Anterior cingulate cortex (tissue), 58 donors: ENCODE results near the gene TBC1D7.
A peak's percentile ranks its signal among the peaks of the same experiment; 100 is the strongest.
"Not testable (repeated sequence)": the region's sequence is repeated elsewhere in the genome, so short reads cannot be mapped to it uniquely, and the experiment has no call there.

Source experiments
- DNase-seq, 58 donors: peaks; one replicate each; lab custom pipeline; 2025; lab: John Stamatoyannopoulos, UW

Gene TBC1D7

GRCh38 chr6:13327691-13328075, 654 bp downstream of the TBC1D7 start:
- DNase-seq = peak in 1 of 58 donors; percentile 3

GRCh38 chr6:13326031-13326586, 2.2 kb downstream of the TBC1D7 start:
- not testable (repeated sequence) for DNase-seq

- DNase-seq = no peak
Observed at GRCh38 chr6:13319891-13320564, 8.3 kb downstream of the TBC1D7 start.

DNA sequence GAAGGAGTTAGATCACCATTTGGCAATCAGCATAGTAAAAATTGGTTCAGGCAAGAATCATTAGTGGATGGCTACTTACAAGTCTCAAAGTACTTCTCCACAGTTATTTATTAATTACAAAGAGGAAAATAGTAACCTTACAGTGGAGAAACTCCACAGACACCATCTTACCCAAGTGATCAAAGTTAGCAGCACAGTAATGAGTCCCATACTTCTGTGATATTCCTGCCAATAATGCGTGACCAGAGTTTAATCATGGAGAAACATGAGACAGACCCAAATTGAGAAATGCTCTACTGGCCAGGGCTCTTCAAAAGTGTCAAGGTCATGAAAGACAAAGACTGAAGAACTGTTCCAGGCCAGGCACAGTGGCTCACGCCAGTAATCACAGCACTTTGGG, 9.5 kb downstream of the TBC1D7 start:
- DNase-seq = no peak

- DNase-seq = no peak
Observed at GRCh38 chr6:13315896-13316295, 12.4 kb downstream of the TBC1D7 start.

- no peak for DNase-seq
Observed at GRCh38 chr6:13314806-13315205, 13.5 kb downstream of the TBC1D7 start.

GRCh38 chr6:13311155-13311554, 17.2 kb downstream of the TBC1D7 start:
- DNase-seq = no peak

GRCh38 chr6:13308332-13308731, 20.0 kb downstream of the TBC1D7 start:
- no peak for DNase-seq

DNA sequence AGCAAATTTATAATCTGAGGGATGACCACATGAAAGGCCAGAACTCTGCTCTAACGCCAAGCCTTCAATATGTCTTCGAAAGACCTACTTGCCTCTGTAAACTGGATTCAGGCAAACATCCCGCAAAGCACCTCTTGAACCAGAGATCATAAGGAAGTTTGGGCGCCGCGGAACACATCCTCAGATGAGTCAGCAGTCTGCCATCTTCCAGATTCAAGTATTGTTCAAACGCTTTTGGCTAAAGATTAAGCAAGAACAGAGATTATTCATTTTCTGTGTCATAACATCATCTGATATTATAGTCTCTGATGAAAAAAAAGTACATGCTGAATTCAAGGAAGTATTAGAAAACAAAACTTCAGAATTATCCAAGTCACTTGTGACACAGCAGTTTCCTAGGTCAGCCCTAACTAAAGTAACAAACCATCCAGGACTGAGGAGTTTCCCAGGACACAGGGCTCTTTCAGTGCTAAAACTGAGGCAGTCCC, 20.8 kb downstream of the TBC1D7 start:
- no peak for DNase-seq

DNA sequence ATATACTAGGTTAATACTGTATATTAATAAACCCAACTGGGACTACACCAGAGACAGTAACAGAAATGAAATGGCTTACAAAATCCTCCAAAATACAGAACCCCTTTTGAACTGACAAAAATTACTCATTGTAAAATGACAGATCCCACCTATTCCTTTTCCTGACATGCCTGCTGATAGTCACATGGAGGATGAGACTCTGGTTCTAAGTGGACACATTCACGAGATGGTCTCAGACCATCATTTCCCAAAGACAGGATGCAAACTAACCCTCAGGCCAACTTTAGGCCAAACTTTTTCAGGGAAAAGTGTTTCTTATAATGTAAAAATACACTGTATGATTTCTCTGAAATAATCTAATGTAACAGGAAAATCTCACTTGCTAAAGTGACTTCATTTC, 22.5 kb downstream of the TBC1D7 start:
- no peak for DNase-seq

- DNase-seq = no peak
Observed at GRCh38 chr6:13305288-13305687, 23.0 kb downstream of the TBC1D7 start.

GRCh38 chr6:13304580-13305260, 23.6 kb downstream of the TBC1D7 start:
- DNase-seq = peak in 18 of 58 donors; percentile 16 to 65 (median 38)

- no peak for DNase-seq
Observed at GRCh38 chr6:13304101-13304500, 24.2 kb downstream of the TBC1D7 start.

DNA sequence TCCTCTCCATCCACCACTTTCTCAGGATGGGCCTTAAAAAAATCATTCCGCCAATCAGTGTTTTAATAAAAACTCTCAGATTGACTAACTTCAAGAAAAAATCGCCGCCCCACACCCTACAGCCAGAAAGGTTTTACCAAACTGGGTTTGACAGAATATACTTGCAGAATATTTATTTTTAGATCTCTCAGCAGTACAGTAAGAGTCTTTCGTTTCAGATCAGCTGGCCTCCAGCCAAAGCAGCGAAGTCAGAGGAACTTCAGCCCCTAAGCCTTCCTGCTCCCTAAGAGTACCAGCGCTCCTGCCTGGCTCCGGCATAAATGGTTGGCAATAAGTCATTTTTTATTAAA, 24.7 kb downstream of the TBC1D7 start:
- peak in 21 of 58 donors; percentile 14 to 67 (median 28) for DNase-seq

- peak in 38 of 58 donors; percentile 16 to 84 (median 52) for DNase-seq
Observed at GRCh38 chr6:13302751-13303667, 25.3 kb downstream of the TBC1D7 start.

DNA sequence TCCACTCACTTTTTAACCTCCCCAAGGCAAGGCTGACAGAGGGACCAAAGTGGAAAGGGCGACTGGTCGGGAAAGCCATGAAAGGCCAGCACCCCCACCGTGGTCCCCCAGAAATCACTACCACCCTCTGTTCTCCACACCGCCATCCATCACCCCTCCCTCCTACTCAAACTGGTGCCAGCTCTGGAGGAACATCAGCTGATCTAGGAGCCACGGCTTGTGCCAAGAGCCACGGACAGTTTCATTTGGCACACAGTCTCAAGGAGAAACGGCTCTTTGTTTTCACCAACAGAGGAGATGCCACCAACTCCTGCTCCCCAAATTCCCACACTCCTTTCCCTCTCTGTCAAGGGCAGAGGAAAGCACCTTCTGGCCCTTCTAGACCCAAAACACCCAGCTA, 26.0 kb downstream of the TBC1D7 start:
- peak in 37 of 58 donors; percentile 18 to 79 (median 48) for DNase-seq

DNA sequence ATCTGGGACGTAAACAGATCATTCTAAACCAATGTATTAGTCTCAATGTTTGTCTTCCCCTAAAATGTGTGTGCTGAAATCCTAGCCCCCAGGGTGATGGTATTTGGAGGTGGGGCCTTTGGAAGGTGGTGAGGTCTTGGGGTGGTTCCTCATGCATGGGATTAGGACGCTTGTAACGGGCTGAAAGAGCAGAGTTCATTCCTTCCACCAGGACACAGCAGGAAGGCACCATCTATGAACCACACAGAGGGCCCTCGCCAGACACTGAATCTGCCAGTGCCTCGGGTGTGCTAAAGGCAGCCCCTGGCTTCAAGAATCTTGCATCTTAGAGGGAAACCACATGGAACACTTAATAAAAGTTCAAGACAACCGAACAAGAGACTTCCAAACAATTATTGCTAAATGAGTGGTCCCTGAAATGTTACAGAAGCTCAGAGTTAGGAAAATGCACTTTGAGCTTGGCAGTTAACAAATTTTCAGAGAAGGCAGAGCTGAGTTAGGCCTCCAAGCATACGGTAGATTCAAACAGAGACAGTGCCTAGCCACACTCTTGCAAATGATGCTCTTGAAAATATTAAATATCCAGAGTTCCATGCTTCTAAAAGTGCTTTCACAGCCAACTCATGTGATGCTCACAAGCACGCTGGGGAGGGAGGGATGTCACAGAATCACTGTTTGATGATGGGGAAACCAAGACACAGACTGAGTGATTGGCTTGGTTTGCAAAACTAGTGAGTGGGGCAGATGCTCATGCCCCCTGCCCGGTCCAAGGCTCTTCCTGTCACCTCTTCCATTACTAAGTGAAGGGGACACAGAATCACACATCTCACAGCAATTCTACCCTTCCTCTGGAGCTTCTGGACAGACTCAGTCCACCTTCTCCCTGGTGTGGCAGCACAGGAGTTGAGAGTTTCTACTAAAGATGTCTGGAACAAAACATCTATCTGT, 27.4 kb downstream of the TBC1D7 start:
- DNase-seq = no peak

GRCh38 chr6:13299918-13300317, 28.4 kb downstream of the TBC1D7 start:
- no peak for DNase-seq

- no peak for DNase-seq
Observed at GRCh38 chr6:13299403-13299821, 28.9 kb downstream of the TBC1D7 start.

- no peak for DNase-seq
Observed at GRCh38 chr6:13298446-13298845, 29.9 kb downstream of the TBC1D7 start.
